Kidney capillary endothelial cell (primary cell): Measurements from ENCODE around the gene HLA-DPA1.
"Not testable (repeated sequence)": the region's sequence is repeated elsewhere in the genome, so short reads cannot be mapped to it uniquely, and the experiment has no call there.

Experiments
- DNase-seq: peaks from one replicate; pipeline ENCODE4 v3.0.0-alpha.2; 2018; ENCODE audit warnings: low spot score

Gene HLA-DPA1

DNA sequence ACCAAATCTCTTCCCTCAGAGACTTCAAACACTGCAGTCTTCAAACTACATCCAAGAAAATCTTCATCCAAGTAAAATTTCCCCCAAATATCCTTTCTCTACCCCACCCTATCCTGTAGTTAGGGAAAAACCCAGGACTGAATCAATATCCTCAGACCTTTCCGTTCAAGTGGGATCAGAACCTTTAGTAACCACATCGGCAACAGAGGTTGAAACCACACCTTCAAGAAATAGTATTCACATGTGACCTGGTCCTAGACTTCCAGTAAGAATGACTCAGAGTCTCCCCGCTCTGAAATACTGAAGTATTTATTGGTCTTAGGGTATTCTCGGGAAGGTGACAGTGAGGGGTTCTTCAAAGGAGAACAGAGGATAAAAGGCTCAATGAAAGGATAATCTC, 8.7 kb downstream of the HLA-DPA1 start:
- DNase-seq, result no peak

- not testable (repeated sequence) for DNase-seq
Observed at GRCh38 chr6:33063435-33063834, 10.0 kb downstream of the HLA-DPA1 start.

- DNase-seq, result peak; percentile 13
Observed at GRCh38 chr6:33061987-33062386, 11.5 kb downstream of the HLA-DPA1 start.

- no peak for DNase-seq
Observed at GRCh38 chr6:33057222-33058150, 16.0 kb downstream of the HLA-DPA1 start.

DNA sequence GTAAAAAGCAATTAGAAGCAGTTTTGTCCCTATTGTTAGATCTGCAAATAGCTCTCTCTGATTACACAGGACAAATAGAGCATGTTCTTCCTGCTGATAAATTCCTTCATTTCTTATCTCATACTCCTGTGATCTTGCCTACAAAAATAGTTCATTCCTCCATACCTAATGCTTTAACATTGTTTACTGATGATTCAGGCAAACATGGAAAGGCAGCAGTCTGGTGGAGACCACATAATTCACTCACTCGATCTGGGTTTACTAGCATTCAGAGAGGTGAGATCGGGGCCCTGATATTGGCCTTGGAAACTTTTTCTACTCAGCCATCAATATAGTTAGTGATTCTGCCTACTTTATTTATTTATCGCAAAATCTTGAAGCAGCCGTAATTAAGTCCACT, 20.2 kb downstream of the HLA-DPA1 start:
- no peak for DNase-seq

DNA sequence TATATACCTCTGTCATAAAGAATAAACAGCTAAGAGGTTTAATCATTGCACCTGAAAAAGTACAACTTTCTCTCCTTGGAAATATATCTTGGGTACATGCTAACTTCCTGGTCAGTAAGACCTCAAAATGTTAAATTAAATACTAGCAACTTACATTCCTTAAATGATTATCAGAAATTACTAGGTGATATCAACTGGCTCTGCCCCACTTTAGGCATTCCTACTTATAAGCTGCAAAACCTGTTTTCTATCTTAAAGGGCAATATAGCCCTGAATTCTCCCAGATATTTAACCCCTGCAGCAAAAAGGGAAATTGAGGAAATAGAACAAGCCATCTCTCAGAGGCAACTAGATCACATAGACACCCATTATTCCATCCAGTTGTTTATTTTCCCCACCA, 20.8 kb downstream of the HLA-DPA1 start:
- DNase-seq, result no peak

- no peak for DNase-seq
Observed at GRCh38 chr6:33050014-33050810, 23.2 kb downstream of the HLA-DPA1 start.

GRCh38 chr6:33049323-33050013, 24.0 kb downstream of the HLA-DPA1 start:
- no peak for DNase-seq

- no peak for DNase-seq
Observed at GRCh38 chr6:33040157-33040556, 33.3 kb downstream of the HLA-DPA1 start.

DNA sequence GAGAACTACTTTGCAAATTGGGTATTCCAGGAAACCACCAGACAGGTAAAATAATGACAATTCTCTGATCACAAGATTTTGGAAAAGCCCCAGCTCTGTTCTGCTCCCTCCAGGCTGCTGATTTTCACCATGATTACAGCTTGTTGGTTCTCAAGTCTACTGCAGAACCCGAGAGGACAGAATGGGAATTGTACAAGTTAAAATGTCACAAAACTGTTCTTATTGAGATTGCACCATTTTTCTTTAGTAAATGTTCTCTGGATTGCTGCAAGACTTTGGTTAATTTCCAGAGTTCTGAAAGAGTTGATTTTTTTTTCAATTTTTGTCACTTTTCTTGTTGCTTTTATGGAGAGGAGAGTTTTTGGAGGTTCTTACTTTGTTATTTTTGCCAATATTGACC, 36.9 kb downstream of the HLA-DPA1 start:
- DNase-seq, result no peak

GRCh38 chr6:33034554-33034953, 38.9 kb downstream of the HLA-DPA1 start:
- DNase-seq, result no peak

- no peak for DNase-seq
Observed at GRCh38 chr6:33030245-33030644, 43.2 kb downstream of the HLA-DPA1 start.

DNA sequence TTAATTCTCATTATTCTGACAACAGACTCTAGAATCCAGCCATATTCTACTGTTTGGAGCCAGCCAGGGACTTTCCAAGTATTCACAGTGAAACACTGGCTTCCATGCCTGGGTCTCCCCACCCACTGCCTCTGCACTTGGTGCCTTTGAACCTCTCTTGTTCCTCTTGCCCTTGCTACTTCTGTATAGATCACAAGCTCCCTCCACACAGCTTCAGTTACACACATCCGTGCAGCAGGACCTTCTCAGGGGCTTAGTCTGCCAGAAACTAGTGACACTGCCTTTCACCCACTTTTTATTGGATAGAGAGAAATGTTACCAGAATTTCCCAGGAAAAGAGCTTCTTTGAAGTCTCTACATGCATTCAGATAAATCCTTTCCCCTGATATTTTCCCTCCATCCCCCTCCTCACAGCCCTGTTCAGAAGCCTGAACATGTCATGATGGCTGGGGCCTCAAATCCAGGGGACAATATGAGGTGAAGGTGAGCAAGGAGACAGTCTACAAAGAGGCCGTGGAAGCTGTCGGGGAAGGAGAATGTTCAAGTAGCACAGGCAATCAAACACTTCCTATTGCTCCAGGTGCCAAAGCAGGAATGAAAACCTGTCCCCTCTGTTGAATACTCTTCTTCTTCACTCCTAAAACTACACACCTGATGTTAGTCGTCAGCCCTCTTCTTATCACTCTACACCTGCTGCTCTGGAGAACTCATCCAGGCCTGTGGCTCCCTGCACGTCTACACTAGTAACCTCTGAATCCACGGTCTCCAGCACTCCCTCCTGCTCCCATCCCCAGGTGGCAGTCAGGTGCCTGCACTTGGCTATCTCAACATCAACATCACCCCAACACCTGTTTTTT, 43.9 kb downstream of the HLA-DPA1 start:
- DNase-seq, result no peak

- no peak for DNase-seq
Observed at GRCh38 chr6:33028220-33028849, 45.1 kb downstream of the HLA-DPA1 start.

DNA sequence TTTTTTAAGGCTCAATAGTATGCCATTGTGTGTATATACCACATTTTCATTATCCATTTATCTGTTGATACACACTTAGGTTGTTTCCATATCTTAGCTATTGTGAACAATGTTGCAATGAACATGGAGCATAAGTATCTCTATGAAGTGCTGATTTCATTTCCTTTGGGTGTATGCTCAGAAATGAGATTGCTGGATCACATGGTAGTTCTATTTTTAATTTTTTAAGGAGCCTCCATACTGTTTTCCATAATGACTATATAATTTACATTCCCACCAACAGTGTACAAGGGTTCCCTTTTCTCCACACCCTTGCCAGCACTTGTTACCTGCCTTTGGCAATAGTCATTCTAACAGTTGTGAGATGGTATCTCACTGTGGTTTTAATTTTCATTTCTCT, 48.9 kb downstream of the HLA-DPA1 start:
- no peak for DNase-seq

- DNase-seq, result no peak
Observed at GRCh38 chr6:33023536-33023935, 49.9 kb downstream of the HLA-DPA1 start.

GRCh38 chr6:33021917-33022316, 51.5 kb downstream of the HLA-DPA1 start:
- no peak for DNase-seq

DNA sequence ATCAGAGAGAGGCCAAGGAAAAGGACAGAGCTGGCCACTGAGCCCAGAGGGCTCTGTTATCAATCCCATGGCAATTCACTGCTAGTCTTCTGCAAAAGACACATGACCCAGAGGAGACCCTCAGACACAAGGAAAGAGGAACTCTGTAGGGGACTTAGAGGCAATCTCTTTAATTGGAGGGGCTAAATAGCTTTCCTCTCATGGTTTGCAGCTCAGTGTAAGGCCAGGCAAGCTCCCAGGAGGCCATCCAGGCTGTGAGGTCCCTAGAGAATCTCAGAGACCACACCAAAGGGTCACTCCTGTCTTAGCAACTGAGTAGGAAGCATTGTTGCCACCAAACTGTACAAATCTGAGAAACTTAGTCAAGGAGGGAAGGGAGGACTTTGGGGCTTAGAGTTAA, 54.1 kb downstream of the HLA-DPA1 start:
- DNase-seq, result no peak

DNA sequence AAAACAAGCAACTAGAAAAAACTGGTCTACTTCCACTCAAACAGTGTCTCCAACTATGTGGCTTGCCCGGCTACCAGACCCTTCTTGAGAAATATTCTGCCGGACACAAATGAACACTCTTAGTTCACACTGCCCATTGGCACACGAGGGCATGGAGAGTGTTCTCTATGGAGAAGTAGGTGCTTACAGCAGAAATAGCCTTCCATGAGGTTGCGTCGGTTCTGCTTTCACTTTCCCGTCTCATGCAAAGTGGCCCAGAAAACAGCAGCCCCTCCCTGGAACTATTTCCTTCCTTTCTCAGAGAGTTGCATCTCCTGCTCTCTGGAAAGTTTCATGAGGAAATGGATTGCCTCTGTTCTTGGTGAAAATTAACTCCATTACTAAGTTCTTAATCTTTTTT, 54.5 kb downstream of the HLA-DPA1 start:
- no peak for DNase-seq

GRCh38 chr6:33018418-33018817, 55.0 kb downstream of the HLA-DPA1 start:
- DNase-seq, result no peak
